Measurements from ENCODE around the gene P2RY12.

P2RY12 gene

DNA sequence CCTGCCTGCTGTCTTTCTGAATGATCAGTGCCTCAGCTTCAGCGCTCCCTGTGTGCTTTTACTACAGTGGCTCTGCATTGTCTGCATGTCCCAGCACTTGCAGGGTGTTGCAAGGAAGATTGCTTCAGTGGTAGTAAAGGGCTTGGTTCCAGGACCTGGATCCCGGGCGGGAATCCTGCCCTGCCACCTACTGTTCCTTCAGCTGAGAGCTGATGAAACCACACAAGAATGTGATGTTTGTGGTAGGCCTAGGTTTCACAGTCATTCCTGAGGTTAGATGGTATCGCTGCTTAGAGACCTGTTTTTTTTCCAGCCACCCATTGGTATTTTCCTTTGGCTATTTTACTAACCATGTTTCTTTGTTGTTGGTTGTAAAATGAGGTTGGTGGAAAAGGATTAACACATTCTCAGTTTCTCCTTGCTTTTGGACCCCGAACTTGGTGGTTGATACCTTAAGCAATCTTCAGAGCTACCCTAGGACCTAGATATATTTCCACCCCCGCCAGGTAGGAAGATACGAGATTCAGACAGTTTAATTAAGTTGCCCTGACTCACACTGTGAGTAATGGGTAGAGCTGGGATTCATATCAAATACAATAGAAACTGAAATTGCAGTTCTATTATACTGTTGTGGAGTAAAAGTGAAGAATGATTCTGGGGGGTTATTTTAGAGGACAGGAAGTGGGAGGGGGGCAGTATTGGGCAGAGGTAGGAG, 79.3 kb downstream of the P2RY12 start (continued):
- TF ChIP-seq, protein P1, sequence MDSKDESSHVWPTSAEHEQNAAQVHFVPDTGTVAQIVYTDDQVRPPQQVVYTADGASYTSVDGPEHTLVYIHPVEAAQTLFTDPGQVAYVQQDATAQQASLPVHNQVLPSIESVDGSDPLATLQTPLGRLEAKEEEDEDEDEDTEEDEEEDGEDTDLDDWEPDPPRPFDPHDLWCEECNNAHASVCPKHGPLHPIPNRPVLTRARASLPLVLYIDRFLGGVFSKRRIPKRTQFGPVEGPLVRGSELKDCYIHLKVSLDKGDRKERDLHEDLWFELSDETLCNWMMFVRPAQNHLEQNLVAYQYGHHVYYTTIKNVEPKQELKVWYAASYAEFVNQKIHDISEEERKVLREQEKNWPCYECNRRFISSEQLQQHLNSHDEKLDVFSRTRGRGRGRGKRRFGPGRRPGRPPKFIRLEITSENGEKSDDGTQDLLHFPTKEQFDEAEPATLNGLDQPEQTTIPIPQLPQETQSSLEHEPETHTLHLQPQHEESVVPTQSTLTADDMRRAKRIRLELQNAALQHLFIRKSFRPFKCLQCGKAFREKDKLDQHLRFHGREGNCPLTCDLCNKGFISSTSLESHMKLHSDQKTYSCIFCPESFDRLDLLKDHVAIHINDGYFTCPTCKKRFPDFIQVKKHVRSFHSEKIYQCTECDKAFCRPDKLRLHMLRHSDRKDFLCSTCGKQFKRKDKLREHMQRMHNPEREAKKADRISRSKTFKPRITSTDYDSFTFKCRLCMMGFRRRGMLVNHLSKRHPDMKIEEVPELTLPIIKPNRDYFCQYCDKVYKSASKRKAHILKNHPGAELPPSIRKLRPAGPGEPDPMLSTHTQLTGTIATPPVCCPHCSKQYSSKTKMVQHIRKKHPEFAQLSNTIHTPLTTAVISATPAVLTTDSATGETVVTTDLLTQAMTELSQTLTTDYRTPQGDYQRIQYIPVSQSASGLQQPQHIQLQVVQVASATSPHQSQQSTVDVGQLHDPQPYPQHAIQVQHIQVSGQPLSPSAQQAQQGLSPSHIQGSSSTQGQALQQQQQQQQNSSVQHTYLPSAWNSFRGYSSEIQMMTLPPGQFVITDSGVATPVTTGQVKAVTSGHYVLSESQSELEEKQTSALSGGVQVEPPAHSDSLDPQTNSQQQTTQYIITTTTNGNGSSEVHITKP (tag by site-specific recombination; IDR thresholded peaks at IDR 0.05), result peak; percentile 82
- TF ChIP-seq ZNF558 (tag by site-specific recombination; IDR thresholded peaks at IDR 0.05), result peak; percentile 37; the same call in 1 of the 2 replicates
- 0 out of 2 replicates have a peak, but pooled peaks have one; percentile 13 for TF ChIP-seq TRIM28 (IDR thresholded peaks at IDR 0.05; ENCODE audit: borderline replicate concordance, low read length)
- TF ChIP-seq ZNF404 (tag by site-specific recombination; IDR thresholded peaks at IDR 0.05), result no peak
- TF ChIP-seq, protein P2, sequence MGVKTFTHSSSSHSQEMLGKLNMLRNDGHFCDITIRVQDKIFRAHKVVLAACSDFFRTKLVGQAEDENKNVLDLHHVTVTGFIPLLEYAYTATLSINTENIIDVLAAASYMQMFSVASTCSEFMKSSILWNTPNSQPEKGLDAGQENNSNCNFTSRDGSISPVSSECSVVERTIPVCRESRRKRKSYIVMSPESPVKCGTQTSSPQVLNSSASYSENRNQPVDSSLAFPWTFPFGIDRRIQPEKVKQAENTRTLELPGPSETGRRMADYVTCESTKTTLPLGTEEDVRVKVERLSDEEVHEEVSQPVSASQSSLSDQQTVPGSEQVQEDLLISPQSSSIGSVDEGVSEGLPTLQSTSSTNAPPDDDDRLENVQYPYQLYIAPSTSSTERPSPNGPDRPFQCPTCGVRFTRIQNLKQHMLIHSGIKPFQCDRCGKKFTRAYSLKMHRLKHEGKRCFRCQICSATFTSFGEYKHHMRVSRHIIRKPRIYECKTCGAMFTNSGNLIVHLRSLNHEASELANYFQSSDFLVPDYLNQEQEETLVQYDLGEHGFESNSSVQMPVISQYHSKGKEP (tag by site-specific recombination; IDR thresholded peaks at IDR 0.05), result peak; percentile 52; the same call in 1 of the 2 replicates
- 0 out of 2 replicates have a peak, but pooled peaks have one; percentile 41 for TF ChIP-seq ZNF366 (tag by site-specific recombination; conservative IDR thresholded peaks at IDR 0.05)
- TF ChIP-seq HOXD13 (CRISPR knock-in tag; IDR thresholded peaks at IDR 0.05; ENCODE audit: borderline replicate concordance), result 0 out of 2 replicates have a peak, but pooled peaks have one; percentile 37

DNA sequence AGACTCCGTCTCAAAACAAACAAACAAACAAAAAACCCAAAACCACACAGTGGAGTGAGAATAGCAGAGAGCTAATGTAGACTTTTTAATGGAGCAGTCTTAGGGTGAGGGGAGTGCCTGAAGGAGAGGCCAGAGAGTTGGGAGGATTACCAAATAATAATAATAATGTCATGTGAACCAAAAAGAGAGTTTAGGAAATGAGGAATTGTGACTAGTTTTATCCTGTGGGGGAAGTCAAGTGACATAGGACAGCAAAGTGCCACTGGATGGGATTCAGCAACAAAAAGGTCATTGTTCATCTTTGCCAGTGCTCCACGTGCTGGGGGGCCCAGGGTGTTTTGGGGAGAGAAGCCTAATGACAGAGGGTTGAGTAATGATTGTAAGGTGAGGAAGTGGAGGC, 80.8 kb downstream of the P2RY12 start:
- Histone ChIP-seq H3K36me3 (ENCODE audit: control insufficient read depth in 2 of 2, insufficient read depth in 1 of 2, low read length in 2 of 2) (no peaks in the 10 kb centered on the region), H3K4me1 (ENCODE audit: control insufficient read depth, insufficient read depth, low read length) (no peaks in the 10 kb centered on the region), H3K27ac (ENCODE audit: extremely low read depth, low read depth, low read length) (no peak overlapping the region), H3K4me3 (ENCODE audit: low read depth, low read length) (no peak overlapping the region), H3K9me3 (ENCODE audit: control insufficient read depth, insufficient read depth, low read depth, low read length) (no peaks in the 10 kb centered on the region)
- TF ChIP-seq ZNF366 (tag by site-specific recombination; conservative IDR thresholded peaks at IDR 0.05), result no peak
- TF ChIP-seq ZNF239 (tag by site-specific recombination; IDR thresholded peaks at IDR 0.05), result no peak
- TF ChIP-seq SCRT1 (tag by site-specific recombination; IDR thresholded peaks at IDR 0.05; ENCODE audit: borderline replicate concordance), result no peak
- ChIA-PET POLR2A (no interaction called here), CTCF (interaction anchor here (0.7 to 1.7 kb wide), 3 partner anchors 12 to 1489 kb away, joined by 3 to 4 read pairs (median 3); no protein-coding TSS in a partner anchor)

DNA sequence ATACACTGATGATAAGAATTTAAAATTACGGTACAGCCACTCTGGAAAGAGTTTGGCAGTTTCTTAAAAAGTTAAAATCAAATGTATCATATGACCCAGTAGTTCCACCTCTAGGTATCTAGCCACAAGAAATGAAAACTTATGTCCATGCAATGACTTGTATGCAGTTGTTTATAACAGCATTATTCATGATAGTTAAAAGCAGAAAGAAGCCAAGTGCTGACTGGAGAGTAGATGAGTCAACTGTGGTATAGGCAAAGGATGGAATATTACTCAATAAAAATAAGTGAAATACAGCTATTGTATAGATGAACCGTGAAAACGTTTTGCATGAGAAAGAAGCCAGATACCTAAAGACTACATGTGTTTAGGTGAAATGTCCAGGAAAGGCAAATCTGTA, 82.8 kb downstream of the P2RY12 start:
- POLR2A ChIA-PET, result no interaction called here
- Histone ChIP-seq H3K4me3 (ENCODE audit: low read depth, low read length) (no peak overlapping the region), H3K4me1 (ENCODE audit: control insufficient read depth, insufficient read depth, low read length) (no peaks in the 10 kb centered on the region)
- TF ChIP-seq ZNF777 (tag by site-specific recombination; IDR thresholded peaks at IDR 0.05; ENCODE audit: borderline replicate concordance), result no peak
- no peak for TF ChIP-seq ZNF133 (tag by site-specific recombination; IDR thresholded peaks at IDR 0.05)
- no peak for TF ChIP-seq ZNF621 (tag by site-specific recombination; IDR thresholded peaks at IDR 0.05)
- no peak for TF ChIP-seq ZNF529 (tag by site-specific recombination; IDR thresholded peaks at IDR 0.05; ENCODE audit: insufficient replicate concordance)
- no peak for TF ChIP-seq ZNF843 (tag by site-specific recombination; IDR thresholded peaks at IDR 0.05)
- TF ChIP-seq ZSCAN16 (tag by site-specific recombination; IDR thresholded peaks at IDR 0.05), result no peak
- no peak for TF ChIP-seq ZNF16 (tag by site-specific recombination; IDR thresholded peaks at IDR 0.05; ENCODE audit: low read depth)
- TF ChIP-seq, protein P3, sequence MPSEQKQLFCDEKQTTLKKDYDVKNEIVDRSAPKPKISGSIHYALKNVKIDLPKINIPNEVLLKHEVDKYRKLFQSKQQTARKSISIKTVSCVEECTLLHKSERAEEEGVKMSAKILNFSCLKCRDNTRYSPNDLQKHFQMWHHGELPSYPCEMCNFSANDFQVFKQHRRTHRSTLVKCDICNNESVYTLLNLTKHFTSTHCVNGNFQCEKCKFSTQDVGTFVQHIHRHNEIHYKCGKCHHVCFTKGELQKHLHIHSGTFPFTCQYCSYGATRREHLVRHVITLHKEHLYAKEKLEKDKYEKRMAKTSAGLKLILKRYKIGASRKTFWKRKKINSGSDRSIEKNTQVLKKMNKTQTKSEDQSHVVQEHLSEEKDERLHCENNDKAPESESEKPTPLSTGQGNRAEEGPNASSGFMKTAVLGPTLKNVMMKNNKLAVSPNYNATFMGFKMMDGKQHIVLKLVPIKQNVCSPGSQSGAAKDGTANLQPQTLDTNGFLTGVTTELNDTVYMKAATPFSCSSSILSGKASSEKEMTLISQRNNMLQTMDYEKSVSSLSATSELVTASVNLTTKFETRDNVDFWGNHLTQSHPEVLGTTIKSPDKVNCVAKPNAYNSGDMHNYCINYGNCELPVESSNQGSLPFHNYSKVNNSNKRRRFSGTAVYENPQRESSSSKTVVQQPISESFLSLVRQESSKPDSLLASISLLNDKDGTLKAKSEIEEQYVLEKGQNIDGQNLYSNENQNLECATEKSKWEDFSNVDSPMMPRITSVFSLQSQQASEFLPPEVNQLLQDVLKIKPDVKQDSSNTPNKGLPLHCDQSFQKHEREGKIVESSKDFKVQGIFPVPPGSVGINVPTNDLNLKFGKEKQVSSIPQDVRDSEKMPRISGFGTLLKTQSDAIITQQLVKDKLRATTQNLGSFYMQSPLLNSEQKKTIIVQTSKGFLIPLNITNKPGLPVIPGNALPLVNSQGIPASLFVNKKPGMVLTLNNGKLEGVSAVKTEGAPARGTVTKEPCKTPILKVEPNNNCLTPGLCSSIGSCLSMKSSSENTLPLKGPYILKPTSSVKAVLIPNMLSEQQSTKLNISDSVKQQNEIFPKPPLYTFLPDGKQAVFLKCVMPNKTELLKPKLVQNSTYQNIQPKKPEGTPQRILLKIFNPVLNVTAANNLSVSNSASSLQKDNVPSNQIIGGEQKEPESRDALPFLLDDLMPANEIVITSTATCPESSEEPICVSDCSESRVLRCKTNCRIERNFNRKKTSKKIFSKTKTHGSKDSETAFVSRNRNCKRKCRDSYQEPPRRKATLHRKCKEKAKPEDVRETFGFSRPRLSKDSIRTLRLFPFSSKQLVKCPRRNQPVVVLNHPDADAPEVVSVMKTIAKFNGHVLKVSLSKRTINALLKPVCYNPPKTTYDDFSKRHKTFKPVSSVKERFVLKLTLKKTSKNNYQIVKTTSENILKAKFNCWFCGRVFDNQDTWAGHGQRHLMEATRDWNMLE (tag by site-specific recombination; conservative IDR thresholded peaks at IDR 0.05; ENCODE audit: low read depth), result no peak
- no peak for TF ChIP-seq ZNF416 (tag by site-specific recombination; IDR thresholded peaks at IDR 0.05)
- TF ChIP-seq ZNF654 (tag by site-specific recombination; IDR thresholded peaks at IDR 0.05; ENCODE audit: low read depth), result no peak
- TF ChIP-seq, protein P4, sequence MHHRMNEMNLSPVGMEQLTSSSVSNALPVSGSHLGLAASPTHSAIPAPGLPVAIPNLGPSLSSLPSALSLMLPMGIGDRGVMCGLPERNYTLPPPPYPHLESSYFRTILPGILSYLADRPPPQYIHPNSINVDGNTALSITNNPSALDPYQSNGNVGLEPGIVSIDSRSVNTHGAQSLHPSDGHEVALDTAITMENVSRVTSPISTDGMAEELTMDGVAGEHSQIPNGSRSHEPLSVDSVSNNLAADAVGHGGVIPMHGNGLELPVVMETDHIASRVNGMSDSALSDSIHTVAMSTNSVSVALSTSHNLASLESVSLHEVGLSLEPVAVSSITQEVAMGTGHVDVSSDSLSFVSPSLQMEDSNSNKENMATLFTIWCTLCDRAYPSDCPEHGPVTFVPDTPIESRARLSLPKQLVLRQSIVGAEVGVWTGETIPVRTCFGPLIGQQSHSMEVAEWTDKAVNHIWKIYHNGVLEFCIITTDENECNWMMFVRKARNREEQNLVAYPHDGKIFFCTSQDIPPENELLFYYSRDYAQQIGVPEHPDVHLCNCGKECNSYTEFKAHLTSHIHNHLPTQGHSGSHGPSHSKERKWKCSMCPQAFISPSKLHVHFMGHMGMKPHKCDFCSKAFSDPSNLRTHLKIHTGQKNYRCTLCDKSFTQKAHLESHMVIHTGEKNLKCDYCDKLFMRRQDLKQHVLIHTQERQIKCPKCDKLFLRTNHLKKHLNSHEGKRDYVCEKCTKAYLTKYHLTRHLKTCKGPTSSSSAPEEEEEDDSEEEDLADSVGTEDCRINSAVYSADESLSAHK (tag by site-specific recombination; IDR thresholded peaks at IDR 0.05), result no peak

More for the DNA sequence above, 82.8 kb downstream of the P2RY12 start:
- Histone ChIP-seq H3K27ac (ENCODE audit: extremely low read depth, low read depth, low read length) (no peak overlapping the region), H3K36me3 (ENCODE audit: control insufficient read depth in 2 of 2, insufficient read depth in 1 of 2, low read length in 2 of 2) (no peaks in the 10 kb centered on the region), H3K9me3 (ENCODE audit: control insufficient read depth, insufficient read depth, low read depth, low read length) (no peaks in the 10 kb centered on the region)
- CTCF ChIA-PET, result no interaction called here

Measured in HEK293 (cell line).